Smooth muscle cell of the coronary artery (primary cell): ENCODE measurements around the gene PRPF4. TPM values are rescaled to one million over a fixed set of nuclear protein-coding genes. Genes with fewer than 3 reads are reported as not detected.

ENCODE experiments used
- total RNA-seq: library from RNA; depleted of rRNA; stranded (reverse); fragments of >200 nt; gene quantifications from 2 replicates; pipeline ENCODE4 v1.2.3, GENCODE V29; 2014; ENCODE audit warnings: low replicate concordance

PRPF4 gene
- total RNA-seq: 18.1 and 22.4 TPM in 2 replicates

GRCh38 chr9:113275157-113276131 is at the start of gene PRPF4, which contains the start of gene CDC26:
PRPF4 (plus strand) TSS chr9:113275658; CDS start chr9:113275744, 86 bp downstream.
CDC26 (minus strand) TSS chr9:113275572; CDS start chr9:113272507, 3,065 bp downstream.

GRCh38 chr9:113302792-113303418 is 27.4 kb downstream of the PRPF4 start, which contains the start of gene RNF183:
RNF183 (minus strand) TSS chr9:113303376; CDS start chr9:113298184, 5,192 bp downstream.

GRCh38 chr9:113340011-113340699 is 64.7 kb downstream of the PRPF4 start, which contains the start of gene WDR31:
WDR31 (minus strand) TSS chr9:113340275; CDS start chr9:113332022, 8,253 bp downstream.

Other genes starting within 250 kb of the PRPF4 start
- 2.1 TPM in 2 replicates for gene ZFP37, start 218.9 kb upstream of the PRPF4 start, total RNA-seq
- 5.1 and 18.4 TPM in 2 replicates for gene SLC31A2, start 124.7 kb upstream of the PRPF4 start, total RNA-seq
- 11.5 and 14.8 TPM in 2 replicates for gene FKBP15, start 54.4 kb upstream of the PRPF4 start, total RNA-seq
- 14.5 and 21.0 TPM in 2 replicates for gene SLC31A1, start 54.1 kb upstream of the PRPF4 start, total RNA-seq
- gene CDC26, start 86 bp upstream of the PRPF4 start, total RNA-seq: 41.2 and 54.1 TPM in 2 replicates
- not detected in 2 replicates for gene RNF183, start 27.7 kb downstream of the PRPF4 start, total RNA-seq
- 0.83 and 5.3 TPM in 2 replicates for gene WDR31, start 64.6 kb downstream of the PRPF4 start, total RNA-seq
- not detected in 2 replicates for gene BSPRY, start 73.9 kb downstream of the PRPF4 start, total RNA-seq
- gene HDHD3, start 101.3 kb downstream of the PRPF4 start, total RNA-seq: 5.0 and 6.2 TPM in 2 replicates
- 25.9 and 32.2 TPM in 2 replicates for gene ALAD, start 125.6 kb downstream of the PRPF4 start, total RNA-seq
- 22.7 and 36.2 TPM in 2 replicates for gene POLE3, start 135.0 kb downstream of the PRPF4 start, total RNA-seq
- gene C9orf43, start 135.1 kb downstream of the PRPF4 start, total RNA-seq: 0.12 and 0.15 TPM in 2 replicates
- 41.8 and 258 TPM in 2 replicates for gene RGS3, start 188.1 kb downstream of the PRPF4 start, total RNA-seq